K562 (cell line): ENCODE measurements around the gene FEN1.

Experiments
- KDM1A ChIP-seq, 2 experiments: fragments of 450-650 bp; IDR thresholded peaks; 2 replicates each; pipeline ENCODE4 v1.6.1; 2016; ENCODE audit warnings: mild to moderate bottlenecking in 2 of 2
- KLF1 ChIP-seq: fragments of 450-650 bp; IDR thresholded peaks from 2 replicates; pipeline ENCODE4 v1.6.1; 2016; ENCODE audit warnings: missing genetic modification characterization, missing compliant biosample characterization
- MEF2A ChIP-seq: IDR thresholded peaks from 2 replicates; pipeline ENCODE4 v1.6.1; 2011; ENCODE audit warnings: low read depth, mild to moderate bottlenecking, low read length, moderate library complexity; ENCODE audit not compliant: control insufficient read depth
- PHB2 ChIP-seq: fragments of 450-650 bp; IDR thresholded peaks from 2 replicates; pipeline ENCODE4 v1.6.1; 2017; ENCODE audit warnings: low read depth
- PHF20 ChIP-seq: fragments of 450-650 bp; IDR thresholded peaks from 2 replicates; pipeline ENCODE4 v1.6.1; 2018; ENCODE audit not compliant: partially characterized antibody
- YY1 ChIP-seq, 3 experiments: IDR thresholded peaks; 2 replicates each; pipeline ENCODE4 v1.6.1; 2011; ENCODE audit warnings: low read length in 2 of 3, mild to moderate bottlenecking in 2 of 3, moderate library complexity in 2 of 3, borderline replicate concordance in 1 of 3, control low read depth in 1 of 3, low read depth in 1 of 3; ENCODE audit not compliant: insufficient read depth in 3 of 3, insufficient replicate concordance in 2 of 3, control insufficient read depth in 1 of 3, insufficient read length in 1 of 3; ENCODE audit errors: extremely low read depth in 1 of 3
- TF ChIP-seq, protein P1 (sequence below): fragments of 450-650 bp; IDR thresholded peaks from 2 replicates; pipeline ENCODE4 v1.6.1; 2016; ENCODE audit warnings: mild to moderate bottlenecking, moderate library complexity
- TF ChIP-seq, protein P2 (sequence below): sonication (generic); formaldehyde crosslinking; IDR thresholded peaks from 2 replicates; pipeline ENCODE4 v1.8.0; 2023; ENCODE audit warnings: mild to moderate bottlenecking, missing genetic modification reagents
- TF ChIP-seq, protein P3 (sequence below): fragments of 250-450 bp; sonication (Bioruptor Pico); IDR thresholded peaks from 2 replicates; pipeline ENCODE4 v1.8.0; 2022; ENCODE audit warnings: moderate library complexity, mild to moderate bottlenecking, inconsistent platforms
- TF ChIP-seq, protein P4 (sequence below): fragments of 250-450 bp; sonication (Bioruptor Pico); IDR thresholded peaks from 2 replicates; pipeline ENCODE4 v1.5.0; 2022; ENCODE audit warnings: mild to moderate bottlenecking
- TF ChIP-seq, protein P5 (sequence below): fragments of 250-450 bp; sonication (Bioruptor Pico); IDR thresholded peaks from 2 replicates; pipeline ENCODE4 v1.6.1; 2021; ENCODE audit warnings: mild to moderate bottlenecking

DNA sequence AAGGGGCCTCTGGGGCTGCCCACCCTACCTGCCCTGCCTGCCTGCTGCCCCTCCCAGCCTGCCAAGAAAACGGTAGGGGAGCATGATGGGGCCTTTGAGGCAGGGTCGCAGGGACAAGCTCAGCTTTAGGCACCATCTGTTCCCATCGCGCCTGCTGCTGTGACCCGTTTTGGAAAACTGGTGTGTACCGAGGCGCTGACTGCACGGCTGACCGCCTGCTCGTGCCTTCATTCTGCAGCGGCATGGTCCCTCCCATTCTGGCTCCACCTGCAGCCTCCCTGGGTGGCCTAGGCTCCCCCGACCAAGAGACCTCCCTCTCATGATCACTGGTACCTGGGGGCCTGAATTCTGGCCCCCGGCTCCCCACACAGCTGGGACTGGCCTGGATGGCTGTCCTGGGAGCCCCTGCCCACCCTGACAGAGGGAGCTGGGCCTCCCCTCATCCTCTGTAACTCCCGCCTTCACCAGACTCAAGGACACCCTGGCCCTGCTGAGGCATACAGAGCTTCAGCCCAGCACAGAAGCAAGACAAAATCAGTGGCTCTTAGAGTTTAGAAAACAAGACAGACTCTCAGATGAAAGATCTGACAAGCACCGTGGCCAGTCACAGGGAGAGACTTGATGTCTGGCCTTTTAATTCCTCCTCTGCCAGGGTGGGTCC, 46.8 kb upstream of the FEN1 start:
- TF ChIP-seq PHB2 (no peak), KLF1 (no peak), MEF2A (no peak), KDM1A (IDR thresholded peaks at IDR 0.05) (no peak), YY1 (IDR thresholded peaks at IDR 0.05; ENCODE audit: borderline replicate concordance in 1 of 3, control insufficient read depth in 1 of 3, extremely low read depth in 1 of 3, insufficient read depth in 3 of 3, insufficient read length in 1 of 3, insufficient replicate concordance in 2 of 3, low read depth in 1 of 3, low read length in 2 of 3) (no peak), PHF20 (no peak)
- TF ChIP-seq, protein P1, sequence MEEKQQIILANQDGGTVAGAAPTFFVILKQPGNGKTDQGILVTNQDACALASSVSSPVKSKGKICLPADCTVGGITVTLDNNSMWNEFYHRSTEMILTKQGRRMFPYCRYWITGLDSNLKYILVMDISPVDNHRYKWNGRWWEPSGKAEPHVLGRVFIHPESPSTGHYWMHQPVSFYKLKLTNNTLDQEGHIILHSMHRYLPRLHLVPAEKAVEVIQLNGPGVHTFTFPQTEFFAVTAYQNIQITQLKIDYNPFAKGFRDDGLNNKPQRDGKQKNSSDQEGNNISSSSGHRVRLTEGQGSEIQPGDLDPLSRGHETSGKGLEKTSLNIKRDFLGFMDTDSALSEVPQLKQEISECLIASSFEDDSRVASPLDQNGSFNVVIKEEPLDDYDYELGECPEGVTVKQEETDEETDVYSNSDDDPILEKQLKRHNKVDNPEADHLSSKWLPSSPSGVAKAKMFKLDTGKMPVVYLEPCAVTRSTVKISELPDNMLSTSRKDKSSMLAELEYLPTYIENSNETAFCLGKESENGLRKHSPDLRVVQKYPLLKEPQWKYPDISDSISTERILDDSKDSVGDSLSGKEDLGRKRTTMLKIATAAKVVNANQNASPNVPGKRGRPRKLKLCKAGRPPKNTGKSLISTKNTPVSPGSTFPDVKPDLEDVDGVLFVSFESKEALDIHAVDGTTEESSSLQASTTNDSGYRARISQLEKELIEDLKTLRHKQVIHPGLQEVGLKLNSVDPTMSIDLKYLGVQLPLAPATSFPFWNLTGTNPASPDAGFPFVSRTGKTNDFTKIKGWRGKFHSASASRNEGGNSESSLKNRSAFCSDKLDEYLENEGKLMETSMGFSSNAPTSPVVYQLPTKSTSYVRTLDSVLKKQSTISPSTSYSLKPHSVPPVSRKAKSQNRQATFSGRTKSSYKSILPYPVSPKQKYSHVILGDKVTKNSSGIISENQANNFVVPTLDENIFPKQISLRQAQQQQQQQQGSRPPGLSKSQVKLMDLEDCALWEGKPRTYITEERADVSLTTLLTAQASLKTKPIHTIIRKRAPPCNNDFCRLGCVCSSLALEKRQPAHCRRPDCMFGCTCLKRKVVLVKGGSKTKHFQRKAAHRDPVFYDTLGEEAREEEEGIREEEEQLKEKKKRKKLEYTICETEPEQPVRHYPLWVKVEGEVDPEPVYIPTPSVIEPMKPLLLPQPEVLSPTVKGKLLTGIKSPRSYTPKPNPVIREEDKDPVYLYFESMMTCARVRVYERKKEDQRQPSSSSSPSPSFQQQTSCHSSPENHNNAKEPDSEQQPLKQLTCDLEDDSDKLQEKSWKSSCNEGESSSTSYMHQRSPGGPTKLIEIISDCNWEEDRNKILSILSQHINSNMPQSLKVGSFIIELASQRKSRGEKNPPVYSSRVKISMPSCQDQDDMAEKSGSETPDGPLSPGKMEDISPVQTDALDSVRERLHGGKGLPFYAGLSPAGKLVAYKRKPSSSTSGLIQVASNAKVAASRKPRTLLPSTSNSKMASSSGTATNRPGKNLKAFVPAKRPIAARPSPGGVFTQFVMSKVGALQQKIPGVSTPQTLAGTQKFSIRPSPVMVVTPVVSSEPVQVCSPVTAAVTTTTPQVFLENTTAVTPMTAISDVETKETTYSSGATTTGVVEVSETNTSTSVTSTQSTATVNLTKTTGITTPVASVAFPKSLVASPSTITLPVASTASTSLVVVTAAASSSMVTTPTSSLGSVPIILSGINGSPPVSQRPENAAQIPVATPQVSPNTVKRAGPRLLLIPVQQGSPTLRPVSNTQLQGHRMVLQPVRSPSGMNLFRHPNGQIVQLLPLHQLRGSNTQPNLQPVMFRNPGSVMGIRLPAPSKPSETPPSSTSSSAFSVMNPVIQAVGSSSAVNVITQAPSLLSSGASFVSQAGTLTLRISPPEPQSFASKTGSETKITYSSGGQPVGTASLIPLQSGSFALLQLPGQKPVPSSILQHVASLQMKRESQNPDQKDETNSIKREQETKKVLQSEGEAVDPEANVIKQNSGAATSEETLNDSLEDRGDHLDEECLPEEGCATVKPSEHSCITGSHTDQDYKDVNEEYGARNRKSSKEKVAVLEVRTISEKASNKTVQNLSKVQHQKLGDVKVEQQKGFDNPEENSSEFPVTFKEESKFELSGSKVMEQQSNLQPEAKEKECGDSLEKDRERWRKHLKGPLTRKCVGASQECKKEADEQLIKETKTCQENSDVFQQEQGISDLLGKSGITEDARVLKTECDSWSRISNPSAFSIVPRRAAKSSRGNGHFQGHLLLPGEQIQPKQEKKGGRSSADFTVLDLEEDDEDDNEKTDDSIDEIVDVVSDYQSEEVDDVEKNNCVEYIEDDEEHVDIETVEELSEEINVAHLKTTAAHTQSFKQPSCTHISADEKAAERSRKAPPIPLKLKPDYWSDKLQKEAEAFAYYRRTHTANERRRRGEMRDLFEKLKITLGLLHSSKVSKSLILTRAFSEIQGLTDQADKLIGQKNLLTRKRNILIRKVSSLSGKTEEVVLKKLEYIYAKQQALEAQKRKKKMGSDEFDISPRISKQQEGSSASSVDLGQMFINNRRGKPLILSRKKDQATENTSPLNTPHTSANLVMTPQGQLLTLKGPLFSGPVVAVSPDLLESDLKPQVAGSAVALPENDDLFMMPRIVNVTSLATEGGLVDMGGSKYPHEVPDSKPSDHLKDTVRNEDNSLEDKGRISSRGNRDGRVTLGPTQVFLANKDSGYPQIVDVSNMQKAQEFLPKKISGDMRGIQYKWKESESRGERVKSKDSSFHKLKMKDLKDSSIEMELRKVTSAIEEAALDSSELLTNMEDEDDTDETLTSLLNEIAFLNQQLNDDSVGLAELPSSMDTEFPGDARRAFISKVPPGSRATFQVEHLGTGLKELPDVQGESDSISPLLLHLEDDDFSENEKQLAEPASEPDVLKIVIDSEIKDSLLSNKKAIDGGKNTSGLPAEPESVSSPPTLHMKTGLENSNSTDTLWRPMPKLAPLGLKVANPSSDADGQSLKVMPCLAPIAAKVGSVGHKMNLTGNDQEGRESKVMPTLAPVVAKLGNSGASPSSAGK, result no peak
- TF ChIP-seq, protein P2, sequence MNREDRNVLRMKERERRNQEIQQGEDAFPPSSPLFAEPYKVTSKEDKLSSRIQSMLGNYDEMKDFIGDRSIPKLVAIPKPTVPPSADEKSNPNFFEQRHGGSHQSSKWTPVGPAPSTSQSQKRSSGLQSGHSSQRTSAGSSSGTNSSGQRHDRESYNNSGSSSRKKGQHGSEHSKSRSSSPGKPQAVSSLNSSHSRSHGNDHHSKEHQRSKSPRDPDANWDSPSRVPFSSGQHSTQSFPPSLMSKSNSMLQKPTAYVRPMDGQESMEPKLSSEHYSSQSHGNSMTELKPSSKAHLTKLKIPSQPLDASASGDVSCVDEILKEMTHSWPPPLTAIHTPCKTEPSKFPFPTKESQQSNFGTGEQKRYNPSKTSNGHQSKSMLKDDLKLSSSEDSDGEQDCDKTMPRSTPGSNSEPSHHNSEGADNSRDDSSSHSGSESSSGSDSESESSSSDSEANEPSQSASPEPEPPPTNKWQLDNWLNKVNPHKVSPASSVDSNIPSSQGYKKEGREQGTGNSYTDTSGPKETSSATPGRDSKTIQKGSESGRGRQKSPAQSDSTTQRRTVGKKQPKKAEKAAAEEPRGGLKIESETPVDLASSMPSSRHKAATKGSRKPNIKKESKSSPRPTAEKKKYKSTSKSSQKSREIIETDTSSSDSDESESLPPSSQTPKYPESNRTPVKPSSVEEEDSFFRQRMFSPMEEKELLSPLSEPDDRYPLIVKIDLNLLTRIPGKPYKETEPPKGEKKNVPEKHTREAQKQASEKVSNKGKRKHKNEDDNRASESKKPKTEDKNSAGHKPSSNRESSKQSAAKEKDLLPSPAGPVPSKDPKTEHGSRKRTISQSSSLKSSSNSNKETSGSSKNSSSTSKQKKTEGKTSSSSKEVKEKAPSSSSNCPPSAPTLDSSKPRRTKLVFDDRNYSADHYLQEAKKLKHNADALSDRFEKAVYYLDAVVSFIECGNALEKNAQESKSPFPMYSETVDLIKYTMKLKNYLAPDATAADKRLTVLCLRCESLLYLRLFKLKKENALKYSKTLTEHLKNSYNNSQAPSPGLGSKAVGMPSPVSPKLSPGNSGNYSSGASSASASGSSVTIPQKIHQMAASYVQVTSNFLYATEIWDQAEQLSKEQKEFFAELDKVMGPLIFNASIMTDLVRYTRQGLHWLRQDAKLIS (CRISPR knock-in tag), result no peak
- TF ChIP-seq, protein P3, sequence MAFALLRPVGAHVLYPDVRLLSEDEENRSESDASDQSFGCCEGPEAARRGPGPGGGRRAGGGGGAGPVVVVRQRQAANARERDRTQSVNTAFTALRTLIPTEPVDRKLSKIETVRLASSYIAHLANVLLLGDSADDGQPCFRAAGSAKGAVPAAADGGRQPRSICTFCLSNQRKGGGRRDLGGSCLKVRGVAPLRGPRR, result no peak
- TF ChIP-seq, protein P4, sequence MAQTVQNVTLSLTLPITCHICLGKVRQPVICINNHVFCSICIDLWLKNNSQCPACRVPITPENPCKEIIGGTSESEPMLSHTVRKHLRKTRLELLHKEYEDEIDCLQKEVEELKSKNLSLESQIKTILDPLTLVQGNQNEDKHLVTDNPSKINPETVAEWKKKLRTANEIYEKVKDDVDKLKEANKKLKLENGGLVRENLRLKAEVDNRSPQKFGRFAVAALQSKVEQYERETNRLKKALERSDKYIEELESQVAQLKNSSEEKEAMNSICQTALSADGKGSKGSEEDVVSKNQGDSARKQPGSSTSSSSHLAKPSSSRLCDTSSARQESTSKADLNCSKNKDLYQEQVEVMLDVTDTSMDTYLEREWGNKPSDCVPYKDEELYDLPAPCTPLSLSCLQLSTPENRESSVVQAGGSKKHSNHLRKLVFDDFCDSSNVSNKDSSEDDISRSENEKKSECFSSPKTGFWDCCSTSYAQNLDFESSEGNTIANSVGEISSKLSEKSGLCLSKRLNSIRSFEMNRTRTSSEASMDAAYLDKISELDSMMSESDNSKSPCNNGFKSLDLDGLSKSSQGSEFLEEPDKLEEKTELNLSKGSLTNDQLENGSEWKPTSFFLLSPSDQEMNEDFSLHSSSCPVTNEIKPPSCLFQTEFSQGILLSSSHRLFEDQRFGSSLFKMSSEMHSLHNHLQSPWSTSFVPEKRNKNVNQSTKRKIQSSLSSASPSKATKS (CRISPR knock-in tag), result no peak
- TF ChIP-seq, protein P5, sequence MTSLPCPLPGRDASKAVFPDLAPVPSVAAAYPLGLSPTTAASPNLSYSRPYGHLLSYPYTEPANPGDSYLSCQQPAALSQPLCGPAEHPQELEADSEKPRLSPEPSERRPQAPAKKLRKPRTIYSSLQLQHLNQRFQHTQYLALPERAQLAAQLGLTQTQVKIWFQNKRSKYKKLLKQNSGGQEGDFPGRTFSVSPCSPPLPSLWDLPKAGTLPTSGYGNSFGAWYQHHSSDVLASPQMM, result no peak
